GM12878 (cell line): Measurements from ENCODE around the gene ZBTB16.

Source experiments
- CBX3 ChIP-seq: fragments of 200-600 bp; sonication (generic); IDR thresholded peaks from 2 replicates; pipeline ENCODE4 v1.6.1; 2016; ENCODE audit warnings: low read depth, borderline replicate concordance
- CTCF ChIP-seq, 3 experiments: IDR thresholded peaks in 2 of 3; conservative IDR thresholded peaks in 1 of 3; 2 replicates each; pipeline ENCODE4 v1.5.1; 2011; ENCODE audit warnings: low read depth in 3 of 3, low read length in 3 of 3, mild to moderate bottlenecking in 3 of 3, control low read depth in 2 of 3, moderate library complexity in 2 of 3, inconsistent platforms in 1 of 3, mixed read lengths in 1 of 3; ENCODE audit not compliant: control insufficient read depth in 2 of 3, insufficient read depth in 1 of 3; ENCODE audit errors: extremely low read depth in 1 of 3
- EGR1 ChIP-seq, 2 experiments: IDR thresholded peaks; 1 replicate in 1 of 2; 2 replicates in 1 of 2; pipeline ENCODE4 v1.6.1; 2011 to 2012; ENCODE audit warnings: low read depth in 2 of 2, low read length in 2 of 2, borderline replicate concordance in 1 of 2, mild to moderate bottlenecking in 1 of 2, moderate library complexity in 1 of 2
- EP300 ChIP-seq, 2 experiments: fragments of 150-350 bp in 1 of 2; IDR thresholded peaks; 2 replicates each; pipeline ENCODE4 v1.6.1; 2011 to 2012; ENCODE audit warnings: low read depth in 2 of 2, low read length in 2 of 2, borderline replicate concordance in 1 of 2, improper control_type of control experiment in 1 of 2, inconsistent platforms in 1 of 2; ENCODE audit not compliant: control insufficient read depth in 1 of 2
- HDAC2 ChIP-seq: fragments of 200-600 bp; sonication (generic); IDR thresholded peaks from 2 replicates; pipeline ENCODE4 v1.6.1; 2017
- JUNB ChIP-seq: IDR thresholded peaks from 2 replicates; pipeline ENCODE4 v1.6.1; 2016; ENCODE audit warnings: antibody characterized with exemption, mild to moderate bottlenecking
- MAX ChIP-seq: IDR thresholded peaks from 2 replicates; pipeline ENCODE4 v1.6.1; 2012; ENCODE audit warnings: low read depth, low read length, improper control_type of control experiment
- NFIC ChIP-seq: IDR thresholded peaks from 2 replicates; pipeline ENCODE4 v1.6.1; 2012; ENCODE audit warnings: low read depth, mild to moderate bottlenecking, inconsistent platforms, low read length, moderate library complexity
- NFYB ChIP-seq: IDR thresholded peaks from 2 replicates; pipeline ENCODE4 v1.6.1; 2011; ENCODE audit warnings: low read depth, mild to moderate bottlenecking, low read length, improper control_type of control experiment, moderate library complexity; ENCODE audit not compliant: insufficient read depth
- REST ChIP-seq: IDR thresholded peaks from 2 replicates; pipeline ENCODE4 v1.6.1; 2012; ENCODE audit warnings: mild to moderate bottlenecking, low read depth, low read length

- no peak for TF ChIP-seq REST
- no peak for TF ChIP-seq CBX3
- TF ChIP-seq EP300 (IDR thresholded peaks at IDR 0.05; ENCODE audit: borderline replicate concordance in 1 of 2, control insufficient read depth in 1 of 2, low read depth in 2 of 2, low read length in 2 of 2): no peak
- TF ChIP-seq JUNB: no peak
- TF ChIP-seq NFIC: no peak
- no peak for TF ChIP-seq MAX
- no peak for TF ChIP-seq EGR1 (IDR thresholded peaks at IDR 0.05; ENCODE audit: borderline replicate concordance in 1 of 2, low read depth in 2 of 2, low read length in 2 of 2)
- TF ChIP-seq CTCF (IDR thresholded peaks at IDR 0.05 in 2 of 3, conservative IDR thresholded peaks at IDR 0.05 in 1 of 3; ENCODE audit: control insufficient read depth in 2 of 3, extremely low read depth in 1 of 3, insufficient read depth in 1 of 3, low read depth in 3 of 3, low read length in 3 of 3): no peak
- TF ChIP-seq HDAC2: no peak
- no peak for TF ChIP-seq NFYB
Measured at GRCh38 chr11:114135737-114136151, 76.2 kb downstream of the ZBTB16 start.
